OCI-LY1 (cell line): ENCODE data around the gene PDCD4.

Source experiments
- H2AFZ ChIP-seq: fragments of 200-600 bp; sonication (generic), shearing (Covaris generic); 2 replicates; pipeline ENCODE4 v1.6.0; 2014; ENCODE audit warnings: antibody characterized with exemption, mild to moderate bottlenecking, low read length
- H3F3A ChIP-seq: fragments of 200-600 bp; sonication (generic), shearing (Covaris generic); 2 replicates; pipeline ENCODE4 v1.6.0; 2014; ENCODE audit warnings: mild to moderate bottlenecking, antibody characterized with exemption, low read length, moderate library complexity; ENCODE audit not compliant: insufficient read depth
- H3K27ac ChIP-seq: fragments of 200-600 bp; sonication (generic); 2 replicates; pipeline ENCODE4 v1.5.1; 2014; ENCODE audit warnings: low read length, mixed run types, mild to moderate bottlenecking, low read depth; ENCODE audit not compliant: poor library complexity, severe bottlenecking
- H3K27me3 ChIP-seq: fragments of 200-600 bp; sonication (generic); 2 replicates; pipeline ENCODE4 v1.6.0; 2014; ENCODE audit warnings: antibody characterized with exemption, mild to moderate bottlenecking, low read length, moderate library complexity; ENCODE audit not compliant: insufficient read depth
- H3K36me3 ChIP-seq: fragments of 200-600 bp; sonication (generic); 2 replicates; pipeline ENCODE4 v1.6.1; 2014; ENCODE audit warnings: mild to moderate bottlenecking, antibody characterized with exemption, low read length, moderate library complexity, mixed read lengths; ENCODE audit not compliant: insufficient read depth
- H3K4me1 ChIP-seq: fragments of 200-600 bp; sonication (generic); 2 replicates; pipeline ENCODE4 v1.5.1; 2014; ENCODE audit warnings: mild to moderate bottlenecking, low read length, moderate library complexity; ENCODE audit not compliant: insufficient read depth, severe bottlenecking
- H3K4me2 ChIP-seq: fragments of 200-600 bp; sonication (generic), shearing (Covaris generic); 2 replicates; pipeline ENCODE4 v1.6.1; 2014; ENCODE audit warnings: low read length
- H3K4me3 ChIP-seq: fragments of 200-600 bp; sonication (generic); 2 replicates; pipeline ENCODE4 v1.5.1; 2014; ENCODE audit warnings: low read length, low read depth, mild to moderate bottlenecking, mixed read lengths; ENCODE audit not compliant: poor library complexity, severe bottlenecking
- H3K79me2 ChIP-seq: fragments of 200-600 bp; shearing (Covaris generic); 2 replicates; pipeline ENCODE4 v1.6.1; 2016; ENCODE audit warnings: mixed run types, low read length, mixed read lengths; ENCODE audit not compliant: insufficient read depth
- H3K9ac ChIP-seq: fragments of 200-600 bp; sonication (generic), shearing (Covaris generic); 2 replicates; pipeline ENCODE4 v1.6.1; 2014; ENCODE audit warnings: mild to moderate bottlenecking, low read length, mixed read lengths
- H3K9me2 ChIP-seq: fragments of 200-600 bp; sonication (generic), shearing (Covaris generic); 2 replicates; pipeline ENCODE4 v1.6.1; 2014; ENCODE audit warnings: low read depth, mild to moderate bottlenecking, low read length, mixed read lengths
- H3K9me3 ChIP-seq: fragments of 200-600 bp; shearing (Covaris generic); 2 replicates; pipeline ENCODE4 v1.6.1; 2014; ENCODE audit warnings: low read length, mixed read lengths
- H4K20me1 ChIP-seq: fragments of 200-600 bp; sonication (generic), shearing (Covaris generic); 2 replicates; pipeline ENCODE4 v1.6.0; 2016; ENCODE audit warnings: mild to moderate bottlenecking, low read length; ENCODE audit not compliant: insufficient read depth
- EZH2 ChIP-seq: fragments of 200-600 bp; sonication (generic), shearing (Covaris generic); IDR thresholded peaks from 2 replicates; pipeline ENCODE4 v1.8.0; 2017; ENCODE audit warnings: borderline replicate concordance, mixed run types, mild to moderate bottlenecking, antibody characterized with exemption, low read length, moderate library complexity, mixed read lengths
- TF ChIP-seq, protein P1 (sequence below): fragments of 200-600 bp; sonication (generic), shearing (Covaris generic); IDR thresholded peaks from 2 replicates; pipeline ENCODE4 v1.5.1; 2017; ENCODE audit warnings: mild to moderate bottlenecking, antibody characterized with exemption, low read length, moderate library complexity, mixed read lengths

PDCD4 gene

GRCh38 chr10:110887560-110887959 lies 15.8 kb downstream of the PDCD4 start:
- no peak overlapping the region for H3K9ac ChIP-seq
- H3K79me2 ChIP-seq: no peaks in the 10 kb centered on the region
- no peak overlapping the region for H3K27ac ChIP-seq
- no peaks in the 10 kb centered on the region for H3K9me3 ChIP-seq
- peaks cover 5% of the 10 kb centered on the region for H3K4me1 ChIP-seq
- no peak overlapping the region for H2AFZ ChIP-seq
- H3F3A ChIP-seq: 0 out of 2 replicates have a peak, but pooled peaks cover 4% of the 10 kb centered on the region
- H3K4me2 ChIP-seq: no peak overlapping the region
- H3K9me2 ChIP-seq: no peaks in the 10 kb centered on the region
- TF ChIP-seq, protein P1, sequence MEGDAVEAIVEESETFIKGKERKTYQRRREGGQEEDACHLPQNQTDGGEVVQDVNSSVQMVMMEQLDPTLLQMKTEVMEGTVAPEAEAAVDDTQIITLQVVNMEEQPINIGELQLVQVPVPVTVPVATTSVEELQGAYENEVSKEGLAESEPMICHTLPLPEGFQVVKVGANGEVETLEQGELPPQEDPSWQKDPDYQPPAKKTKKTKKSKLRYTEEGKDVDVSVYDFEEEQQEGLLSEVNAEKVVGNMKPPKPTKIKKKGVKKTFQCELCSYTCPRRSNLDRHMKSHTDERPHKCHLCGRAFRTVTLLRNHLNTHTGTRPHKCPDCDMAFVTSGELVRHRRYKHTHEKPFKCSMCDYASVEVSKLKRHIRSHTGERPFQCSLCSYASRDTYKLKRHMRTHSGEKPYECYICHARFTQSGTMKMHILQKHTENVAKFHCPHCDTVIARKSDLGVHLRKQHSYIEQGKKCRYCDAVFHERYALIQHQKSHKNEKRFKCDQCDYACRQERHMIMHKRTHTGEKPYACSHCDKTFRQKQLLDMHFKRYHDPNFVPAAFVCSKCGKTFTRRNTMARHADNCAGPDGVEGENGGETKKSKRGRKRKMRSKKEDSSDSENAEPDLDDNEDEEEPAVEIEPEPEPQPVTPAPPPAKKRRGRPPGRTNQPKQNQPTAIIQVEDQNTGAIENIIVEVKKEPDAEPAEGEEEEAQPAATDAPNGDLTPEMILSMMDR: no peak
- no peak for TF ChIP-seq EZH2
- no peaks in the 10 kb centered on the region for H3K27me3 ChIP-seq
- peaks cover 94% of the 10 kb centered on the region for H3K36me3 ChIP-seq
- H4K20me1 ChIP-seq: no peaks in the 10 kb centered on the region
- no peak overlapping the region for H3K4me3 ChIP-seq

DNA sequence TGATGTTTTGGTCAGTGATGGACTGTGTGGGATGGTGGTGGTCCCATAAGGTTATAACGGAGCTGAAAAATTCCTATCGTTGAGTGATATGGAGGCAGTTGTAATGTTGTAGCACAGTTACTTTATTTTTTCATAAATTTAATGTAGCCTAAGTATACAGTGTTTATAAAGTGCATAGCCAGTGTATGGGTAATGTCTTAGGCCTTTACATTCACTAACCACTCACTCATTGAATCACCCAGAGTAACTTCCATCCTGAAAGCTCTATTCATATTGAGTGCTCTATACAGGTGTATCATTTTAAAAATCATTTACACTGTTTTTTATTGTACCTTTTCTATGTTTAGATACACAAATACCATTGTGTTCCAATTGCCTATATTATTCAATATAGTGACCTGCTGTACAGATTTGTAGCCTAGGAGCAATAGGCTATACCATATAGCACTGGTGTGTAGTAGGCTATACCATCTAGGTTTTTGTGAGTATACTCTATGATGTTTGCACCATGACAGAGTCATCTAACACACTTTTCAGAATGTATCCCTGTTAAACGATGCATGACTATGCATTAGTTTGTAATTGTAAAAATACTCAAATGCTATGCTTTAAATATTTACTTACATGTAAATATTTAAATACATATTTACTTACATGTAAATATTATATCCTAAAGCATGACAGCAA lies 21.0 kb downstream of the PDCD4 start:
- TF ChIP-seq, protein P1: no peak
- TF ChIP-seq EZH2: no peak
- peaks cover 4% of the 10 kb centered on the region for H3K4me1 ChIP-seq

DNA sequence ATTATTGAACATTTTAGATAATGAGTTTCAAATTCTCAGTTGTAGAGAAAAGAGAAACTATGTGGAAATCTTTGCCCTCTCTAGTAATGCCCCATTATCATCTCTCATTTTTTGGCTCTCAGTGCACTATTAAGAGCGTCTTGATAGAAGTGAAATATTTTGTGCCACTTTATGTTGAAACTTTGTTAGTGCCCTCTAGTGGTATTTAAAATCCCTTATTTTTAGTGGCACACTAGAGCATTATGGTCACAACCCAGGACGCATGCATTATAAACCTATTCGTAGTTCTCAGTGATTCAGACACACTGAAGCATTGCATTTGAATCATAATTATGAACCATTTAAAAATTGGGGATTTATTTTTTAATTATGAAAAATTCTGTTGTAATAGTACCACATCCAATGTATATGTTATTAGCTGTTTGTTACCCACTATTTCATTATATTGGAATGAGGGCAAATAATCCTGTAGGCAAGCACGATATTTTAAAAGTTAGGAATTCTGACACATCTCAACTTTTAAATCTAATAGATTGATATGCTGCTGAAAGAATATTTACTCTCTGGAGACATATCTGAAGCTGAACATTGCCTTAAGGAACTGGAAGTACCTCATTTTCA lies 21.9 kb downstream of the PDCD4 start:
- Histone ChIP-seq H3K9ac (no peak overlapping the region), H3K9me3 (no peaks in the 10 kb centered on the region), H2AFZ (no peak overlapping the region), H3K4me1 (peaks cover 4% of the 10 kb centered on the region), H3K4me2 (no peak overlapping the region), H3K27ac (no peak overlapping the region), H3K4me3 (no peak overlapping the region), H3F3A (0 out of 2 replicates have a peak, but pooled peaks cover 4% of the 10 kb centered on the region), H3K79me2 (0 out of 2 replicates have a peak, but pooled peaks cover 3% of the 10 kb centered on the region), H4K20me1 (no peaks in the 10 kb centered on the region), H3K36me3 (peaks cover 88% of the 10 kb centered on the region), H3K27me3 (no peaks in the 10 kb centered on the region), H3K9me2 (no peaks in the 10 kb centered on the region)
- no peak for TF ChIP-seq EZH2
- TF ChIP-seq, protein P1: peak; percentile 63

More for the DNA sequence above, 21.0 kb downstream of the PDCD4 start:
- no peaks in the 10 kb centered on the region for H3K9me3 ChIP-seq
- H2AFZ ChIP-seq: no peak overlapping the region
- no peaks in the 10 kb centered on the region for H3K27me3 ChIP-seq
- H4K20me1 ChIP-seq: no peaks in the 10 kb centered on the region
- no peak overlapping the region for H3K9ac ChIP-seq
- no peak overlapping the region for H3K4me2 ChIP-seq
- H3K27ac ChIP-seq: peak overlapping the region; percentile 23
- H3K9me2 ChIP-seq: no peaks in the 10 kb centered on the region
- H3F3A ChIP-seq: 0 out of 2 replicates have a peak, but pooled peaks cover 4% of the 10 kb centered on the region
- H3K79me2 ChIP-seq: 0 out of 2 replicates have a peak, but pooled peaks cover 3% of the 10 kb centered on the region
- H3K4me3 ChIP-seq: no peak overlapping the region
- H3K36me3 ChIP-seq: peaks cover 87% of the 10 kb centered on the region
